Breast epithelium (tissue), 3 donors: Measurements from ENCODE around the gene DDIT4.

Experiments used
- POLR2A ChIP-seq: fragments of 450-650 bp; IDR thresholded peaks from one replicate; pipeline ENCODE4 v1.6.1; 2016; ENCODE audit warnings: antibody characterized with exemption, mild to moderate bottlenecking, moderate library complexity
- POLR2AphosphoS5 ChIP-seq, 3 donors: sonication (generic); formaldehyde crosslinking; IDR thresholded peaks; one replicate each; pipeline ENCODE4 v1.6.1; 2017; ENCODE audit warnings: antibody characterized with exemption in 3 of 3
- TF ChIP-seq, protein P1 (sequence below), 3 donors: fragments of 450-650 bp; IDR thresholded peaks; one replicate each; pipeline ENCODE4 v1.5.1; 2016 to 2017; ENCODE audit warnings: antibody characterized with exemption in 3 of 3, mild to moderate bottlenecking in 3 of 3, moderate library complexity in 3 of 3

GRCh38 chr10:72233621-72234020 lies 40.1 kb upstream of the DDIT4 start:
- TF ChIP-seq, protein P1, sequence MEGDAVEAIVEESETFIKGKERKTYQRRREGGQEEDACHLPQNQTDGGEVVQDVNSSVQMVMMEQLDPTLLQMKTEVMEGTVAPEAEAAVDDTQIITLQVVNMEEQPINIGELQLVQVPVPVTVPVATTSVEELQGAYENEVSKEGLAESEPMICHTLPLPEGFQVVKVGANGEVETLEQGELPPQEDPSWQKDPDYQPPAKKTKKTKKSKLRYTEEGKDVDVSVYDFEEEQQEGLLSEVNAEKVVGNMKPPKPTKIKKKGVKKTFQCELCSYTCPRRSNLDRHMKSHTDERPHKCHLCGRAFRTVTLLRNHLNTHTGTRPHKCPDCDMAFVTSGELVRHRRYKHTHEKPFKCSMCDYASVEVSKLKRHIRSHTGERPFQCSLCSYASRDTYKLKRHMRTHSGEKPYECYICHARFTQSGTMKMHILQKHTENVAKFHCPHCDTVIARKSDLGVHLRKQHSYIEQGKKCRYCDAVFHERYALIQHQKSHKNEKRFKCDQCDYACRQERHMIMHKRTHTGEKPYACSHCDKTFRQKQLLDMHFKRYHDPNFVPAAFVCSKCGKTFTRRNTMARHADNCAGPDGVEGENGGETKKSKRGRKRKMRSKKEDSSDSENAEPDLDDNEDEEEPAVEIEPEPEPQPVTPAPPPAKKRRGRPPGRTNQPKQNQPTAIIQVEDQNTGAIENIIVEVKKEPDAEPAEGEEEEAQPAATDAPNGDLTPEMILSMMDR (IDR thresholded peaks at IDR 0.05), result no peak
- TF ChIP-seq POLR2A, result no peak
- no peak for TF ChIP-seq POLR2AphosphoS5 (IDR thresholded peaks at IDR 0.05)
